Osteocyte (in vitro differentiated cells): ENCODE results near the gene FOXN3. TPM values are rescaled to one million over a fixed set of nuclear protein-coding genes. Genes with fewer than 3 reads are reported as not detected.

Source experiments
- DNase-seq: peaks from one replicate; pipeline ENCODE4 v3.0.0; 2021; ENCODE audit warnings: mixed read lengths; ENCODE audit not compliant: unreplicated experiment; ENCODE audit errors: extremely low spot score
- H3K27ac Mint-ChIP-seq: one replicate; pipeline ENCODE4 v1.8.0; 2021; ENCODE audit warnings: mild to moderate bottlenecking, mixed read lengths; ENCODE audit not compliant: unreplicated experiment
- H3K27me3 Mint-ChIP-seq: one replicate; pipeline ENCODE4 v1.8.0; 2021; ENCODE audit warnings: mixed read lengths; ENCODE audit not compliant: unreplicated experiment
- H3K36me3 Mint-ChIP-seq: one replicate; pipeline ENCODE4 v1.8.0; 2021; ENCODE audit warnings: mixed read lengths; ENCODE audit not compliant: unreplicated experiment
- H3K4me1 Mint-ChIP-seq: one replicate; pipeline ENCODE4 v1.8.0; 2021; ENCODE audit warnings: mixed read lengths; ENCODE audit not compliant: unreplicated experiment
- H3K4me3 Mint-ChIP-seq: one replicate; pipeline ENCODE4 v1.8.0; 2021; ENCODE audit warnings: mild to moderate bottlenecking, moderate library complexity, mixed read lengths; ENCODE audit not compliant: unreplicated experiment
- H3K9me3 Mint-ChIP-seq: one replicate; pipeline ENCODE4 v1.8.0; 2021; ENCODE audit warnings: mixed read lengths; ENCODE audit not compliant: unreplicated experiment
- CTCF ChIP-seq: fragments of 200-600 bp; sonication (generic); IDR thresholded peaks from 2 replicates; pipeline ENCODE4 v1.5.0; 2021; ENCODE audit warnings: antibody characterized with exemption, mild to moderate bottlenecking, moderate library complexity
- total RNA-seq: library from RNA; stranded (reverse); gene quantifications from 2 replicates; pipeline ENCODE4 v1.2.1, GENCODE V29; 2021

The FOXN3 gene
- total RNA-seq, 1 donor from 2014 or later = 120 TPM

GRCh38 chr14:89339158-89339557 lies 77.9 kb downstream of the FOXN3 start:
- no peak overlapping the region for H3K4me3 Mint-ChIP-seq
- H3K27me3 Mint-ChIP-seq = no peaks in the 10 kb centered on the region
- no peaks in the 10 kb centered on the region for H3K9me3 Mint-ChIP-seq
- H3K27ac Mint-ChIP-seq = no peak overlapping the region
- TF ChIP-seq CTCF = no peak
- peaks cover 26% of the 10 kb centered on the region for H3K4me1 Mint-ChIP-seq
- H3K36me3 Mint-ChIP-seq = peaks cover 11% of the 10 kb centered on the region
- DNase-seq = no peak

GRCh38 chr14:89336338-89336737 lies 80.7 kb downstream of the FOXN3 start:
- H3K27me3 Mint-ChIP-seq = no peaks in the 10 kb centered on the region
- DNase-seq = no peak
- H3K4me1 Mint-ChIP-seq = peaks cover 39% of the 10 kb centered on the region
- no peak for TF ChIP-seq CTCF
- no peaks in the 10 kb centered on the region for H3K9me3 Mint-ChIP-seq
- no peak overlapping the region for H3K27ac Mint-ChIP-seq
- peaks cover 10% of the 10 kb centered on the region for H3K36me3 Mint-ChIP-seq
- no peak overlapping the region for H3K4me3 Mint-ChIP-seq

GRCh38 chr14:89332031-89332430 lies 85.0 kb downstream of the FOXN3 start:
- no peak for DNase-seq
- Mint-ChIP-seq H3K27me3 (no peaks in the 10 kb centered on the region), H3K4me3 (no peak overlapping the region), H3K36me3 (peaks cover 6% of the 10 kb centered on the region), H3K9me3 (no peaks in the 10 kb centered on the region), H3K27ac (peak overlapping the region; percentile 71), H3K4me1 (peaks cover 30% of the 10 kb centered on the region)
- no peak for TF ChIP-seq CTCF

- Mint-ChIP-seq H3K36me3 (peaks cover 6% of the 10 kb centered on the region), H3K27ac (peak overlapping the region; percentile 71), H3K4me1 (peaks cover 29% of the 10 kb centered on the region), H3K4me3 (no peak overlapping the region), H3K9me3 (no peaks in the 10 kb centered on the region), H3K27me3 (no peaks in the 10 kb centered on the region)
- DNase-seq = no peak
- no peak for TF ChIP-seq CTCF
Observed at GRCh38 chr14:89331398-89331797, 85.6 kb downstream of the FOXN3 start.

GRCh38 chr14:89330236-89331002 lies 86.6 kb downstream of the FOXN3 start:
- DNase-seq = no peak
- Mint-ChIP-seq H3K27ac (peak overlapping the region; percentile 68), H3K4me3 (no peak overlapping the region), H3K9me3 (no peaks in the 10 kb centered on the region), H3K36me3 (peaks cover 16% of the 10 kb centered on the region), H3K27me3 (no peaks in the 10 kb centered on the region), H3K4me1 (peaks cover 29% of the 10 kb centered on the region)
- no peak for TF ChIP-seq CTCF
